ENCODE results near the gene TSTD1.
A peak's percentile ranks its signal among the peaks of the same experiment; 100 is the strongest.

The TSTD1 gene, protein sequence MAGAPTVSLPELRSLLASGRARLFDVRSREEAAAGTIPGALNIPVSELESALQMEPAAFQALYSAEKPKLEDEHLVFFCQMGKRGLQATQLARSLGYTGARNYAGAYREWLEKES

DNA sequence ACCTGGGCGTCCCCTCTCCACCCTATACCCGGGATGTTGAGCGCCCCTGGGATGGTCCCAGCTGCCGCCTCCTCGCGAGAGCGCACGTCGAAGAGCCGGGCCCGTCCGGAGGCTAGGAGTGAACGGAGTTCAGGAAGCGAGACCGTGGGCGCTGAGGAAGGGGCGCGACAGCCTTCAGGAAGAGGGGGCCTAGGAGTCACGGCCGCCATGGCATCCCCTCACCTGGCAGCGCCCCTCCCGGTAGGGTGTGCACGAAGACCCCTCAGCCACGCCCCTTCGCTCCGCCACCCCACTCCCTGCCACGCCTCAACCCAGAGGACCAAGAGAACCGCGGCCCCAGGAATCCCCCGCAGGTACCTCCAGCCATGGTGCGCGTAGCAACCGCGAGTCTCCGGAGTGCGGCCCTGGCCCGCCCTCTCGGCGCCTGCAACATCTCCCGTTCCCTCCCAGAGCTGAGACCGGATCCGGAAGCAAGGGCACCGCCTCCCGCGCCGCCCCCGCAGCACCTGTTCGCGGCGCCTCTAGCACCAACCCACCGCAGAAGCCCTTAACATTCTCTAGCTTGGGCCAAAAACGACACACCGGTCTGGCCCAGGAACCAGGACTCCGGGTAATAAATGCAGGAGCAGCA, at the start of gene TSTD1:
TSS of gene TSTD1 (minus strand) at position 442 of the 631 bp plus-strand sequence. CDS start at position 367, 75 bp downstream.
- peak; percentile 60 for DNase-seq

DNA sequence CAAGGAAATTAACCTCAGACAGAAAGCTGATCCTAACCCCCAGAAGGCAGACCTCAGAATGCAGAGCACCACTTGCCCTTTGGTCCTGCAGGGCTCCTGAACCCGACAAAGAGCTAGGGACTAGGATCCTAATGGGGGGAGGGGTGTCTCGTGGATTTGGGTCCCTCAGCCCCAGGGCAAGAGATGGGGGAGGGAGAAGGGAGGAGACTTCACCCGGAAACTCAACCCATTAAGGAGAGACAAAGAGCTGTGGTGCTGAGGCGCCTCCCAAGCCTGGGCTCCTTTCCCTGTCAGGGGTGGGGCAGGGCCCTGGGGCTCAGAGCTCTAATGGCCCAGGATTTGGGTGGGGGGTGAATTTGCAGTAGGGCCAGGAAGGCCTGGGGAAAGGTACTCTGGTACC, 47.7 kb upstream of the TSTD1 start:
- DNase-seq, result no peak

DNA sequence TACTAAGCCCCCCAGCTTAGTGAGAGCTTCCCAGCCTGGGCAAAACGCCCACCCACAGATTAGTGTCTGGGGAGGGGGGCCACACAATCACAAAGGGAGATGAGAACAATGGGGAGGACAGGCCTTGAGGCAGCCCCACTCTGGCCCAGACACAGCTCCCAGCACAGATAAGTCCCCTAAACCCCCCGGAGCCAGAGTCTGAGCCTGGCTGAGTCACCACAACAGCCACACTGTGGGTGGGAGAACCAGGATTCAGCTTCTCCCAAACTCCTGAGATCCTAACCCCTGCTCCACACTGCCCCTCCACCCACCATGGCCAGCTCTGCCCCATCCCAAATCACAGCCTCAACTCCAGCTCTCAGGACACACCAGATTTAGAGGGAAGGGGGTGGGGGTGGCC, 46.4 kb upstream of the TSTD1 start:
- DNase-seq, result no peak

DNA sequence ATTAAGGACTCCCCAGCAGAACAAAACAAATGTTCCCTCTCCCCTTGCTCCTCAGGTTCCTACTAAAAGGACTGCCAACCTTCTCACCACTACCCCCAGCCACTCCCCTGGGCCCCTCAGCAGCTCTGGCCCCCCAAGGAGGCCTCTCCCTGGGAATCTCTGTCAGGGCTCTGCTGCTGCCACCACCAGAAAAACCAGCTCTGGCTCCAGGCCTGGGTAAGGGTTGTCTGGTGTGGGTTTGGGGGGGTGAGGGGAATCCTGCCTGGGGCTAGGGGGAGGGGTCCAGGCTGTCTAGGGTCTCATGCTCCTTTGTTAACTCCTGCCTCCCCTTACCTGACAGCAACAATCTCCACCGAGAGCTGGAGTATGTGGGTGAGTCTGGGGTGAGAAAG, 45.8 kb upstream of the TSTD1 start:
- no peak for DNase-seq

DNA sequence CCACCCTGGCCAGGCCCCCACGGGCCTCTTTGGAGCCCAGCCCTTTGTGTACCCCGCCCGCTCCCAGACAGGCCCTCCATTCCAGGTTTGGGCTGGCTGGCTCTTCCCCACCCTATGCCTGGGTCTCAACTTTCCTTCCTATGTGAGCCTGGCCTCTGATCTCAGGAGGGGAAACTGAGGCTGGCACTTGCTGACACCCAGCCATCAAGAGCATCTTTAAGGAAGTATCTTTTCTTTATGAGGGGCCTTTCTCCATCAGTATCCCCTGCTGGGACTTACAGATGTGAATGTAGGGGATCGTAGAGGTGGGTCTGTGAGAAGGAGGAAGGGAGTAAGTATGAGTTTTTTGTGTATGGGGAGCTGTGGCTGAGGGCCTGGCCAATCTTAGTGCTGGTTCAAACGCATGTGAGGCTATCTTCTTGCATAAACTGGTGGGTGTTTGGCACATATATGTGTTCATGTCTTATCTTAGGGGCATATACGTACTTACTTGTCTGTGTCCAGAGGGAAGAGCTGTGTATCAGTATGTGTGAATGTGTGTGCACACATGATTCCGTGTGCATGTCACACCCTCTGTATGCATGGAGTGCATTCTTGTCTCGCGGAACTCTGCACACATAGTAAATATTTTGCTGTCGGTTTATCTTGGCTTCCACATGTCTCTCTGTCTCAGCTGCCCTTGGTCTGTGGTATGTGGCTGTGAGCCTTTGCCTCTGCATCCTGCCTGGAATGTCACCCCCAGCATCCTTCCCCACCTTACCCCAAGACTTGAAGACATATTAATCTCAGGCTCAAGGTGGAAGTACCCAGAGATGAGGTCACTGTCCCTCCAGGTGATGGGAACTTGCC, 45.2 kb upstream of the TSTD1 start:
- no peak for DNase-seq

DNA sequence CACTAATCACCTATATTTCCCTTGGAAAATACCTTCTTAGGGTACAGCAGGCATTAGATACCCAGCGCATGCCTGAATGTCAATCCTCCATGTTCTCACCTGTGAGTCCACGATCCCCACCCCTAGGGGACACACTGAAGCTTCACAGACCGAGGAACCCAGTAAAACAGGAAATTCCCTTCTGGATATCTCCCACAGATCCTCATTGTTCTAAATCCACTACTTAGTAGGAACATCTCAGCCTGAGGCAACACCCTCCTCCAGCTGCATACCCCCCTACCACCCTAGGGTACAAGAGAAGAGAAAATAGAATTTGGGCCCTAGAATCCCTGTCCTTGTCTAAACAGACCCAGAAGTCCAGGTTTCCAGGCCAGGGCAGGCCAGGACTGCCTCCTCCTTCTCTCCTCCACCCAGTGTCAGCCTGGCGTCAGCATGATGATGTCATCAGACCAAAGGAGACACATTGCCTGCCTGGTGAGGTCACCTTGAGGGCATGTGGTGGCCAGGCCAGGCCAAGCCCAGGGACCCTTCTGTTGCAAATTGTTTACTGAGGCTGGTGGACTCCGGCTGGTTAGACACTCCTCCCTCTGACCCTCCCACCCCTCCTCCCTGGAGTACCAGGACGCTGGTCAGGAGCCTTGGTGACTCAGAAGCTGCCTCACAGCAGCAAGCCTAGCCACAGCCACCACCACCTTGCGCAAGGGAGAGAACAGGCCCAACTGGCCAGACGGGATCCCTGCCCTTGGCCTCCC, 44.4 kb upstream of the TSTD1 start:
- DNase-seq, result no peak

DNA sequence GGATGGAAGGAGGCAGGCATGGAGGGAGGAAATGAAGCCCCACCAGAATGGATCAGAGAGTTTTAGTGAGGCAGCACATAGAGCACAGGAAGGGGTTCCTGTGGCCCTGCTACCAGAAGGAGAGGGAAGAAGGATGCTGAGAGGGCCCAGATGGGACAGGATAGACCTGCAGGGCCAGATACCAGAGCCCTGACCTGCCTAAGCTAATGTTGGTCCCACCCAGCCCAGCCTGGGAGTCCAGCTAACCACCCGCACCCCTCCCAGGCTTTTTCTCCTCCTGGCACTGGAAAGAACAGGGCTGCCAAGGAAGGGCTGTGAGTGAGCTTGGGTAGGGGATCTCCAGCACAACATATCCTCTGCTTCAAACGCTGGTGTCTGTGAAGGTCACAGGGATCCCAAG, 43.7 kb upstream of the TSTD1 start:
- DNase-seq, result no peak

DNA sequence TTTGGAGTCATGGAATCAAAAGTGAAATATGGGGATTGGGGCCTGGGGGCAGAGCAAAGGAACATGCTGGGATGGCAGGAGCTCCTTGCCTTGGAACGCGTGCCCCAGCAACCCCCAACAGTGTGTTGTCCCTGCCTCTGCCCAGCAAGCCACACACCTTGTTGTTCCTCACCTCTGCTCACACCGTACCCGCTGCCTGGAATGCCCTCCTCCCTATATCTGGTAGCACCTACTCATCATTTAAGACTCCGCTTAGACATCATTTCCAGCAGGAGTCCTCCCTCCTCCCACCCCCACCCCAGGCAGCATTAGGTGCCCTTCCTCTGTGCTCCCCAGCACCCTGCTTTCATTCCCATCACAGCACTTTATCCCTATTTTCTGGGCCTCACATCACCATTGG, 42.8 kb upstream of the TSTD1 start:
- no peak for DNase-seq

DNA sequence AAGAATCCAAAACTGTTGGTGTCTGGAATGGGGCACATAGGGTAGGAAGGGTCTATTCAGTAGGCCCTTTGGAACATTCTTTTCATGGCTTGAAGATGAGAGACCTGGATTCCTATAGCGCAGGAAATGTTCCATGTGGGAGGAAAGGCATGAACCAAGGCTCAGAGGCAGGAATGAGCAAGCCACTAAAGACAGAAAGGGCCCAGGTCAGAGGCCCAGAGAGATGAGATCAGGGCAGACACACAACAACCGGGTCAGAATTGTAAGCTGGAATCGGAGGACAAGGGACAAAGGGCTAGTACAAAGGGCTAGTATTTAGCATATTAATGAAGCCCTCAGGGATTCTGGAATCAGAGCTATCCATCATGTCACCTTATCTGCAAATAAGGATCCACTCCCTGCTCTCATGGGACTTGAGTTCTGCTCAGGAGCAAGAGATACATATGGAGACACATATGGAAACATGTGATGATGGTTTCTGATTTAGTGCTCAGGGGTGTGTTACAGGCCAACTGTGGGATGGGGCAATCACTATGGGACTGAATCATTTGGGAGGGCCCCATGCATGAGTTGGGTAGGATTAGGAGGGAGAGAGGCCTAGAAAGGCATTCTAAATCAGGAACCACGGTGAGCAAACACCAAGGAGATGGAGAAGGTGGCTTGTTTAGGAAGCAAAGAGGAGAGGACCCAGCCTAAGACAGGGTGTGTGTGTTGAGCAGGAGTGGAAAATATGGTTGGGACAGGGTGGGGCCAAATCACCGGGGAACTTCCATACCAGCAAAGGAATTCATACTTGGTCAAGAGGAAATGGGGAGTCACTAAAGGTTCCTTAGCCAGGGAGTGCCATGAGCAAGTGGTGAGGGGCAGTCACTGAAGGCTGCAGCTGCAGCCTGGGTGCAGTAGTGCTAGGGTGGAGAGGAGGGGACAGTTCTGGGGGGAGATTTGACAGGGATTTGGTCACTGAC, 42.0 kb upstream of the TSTD1 start:
- DNase-seq, result no peak

DNA sequence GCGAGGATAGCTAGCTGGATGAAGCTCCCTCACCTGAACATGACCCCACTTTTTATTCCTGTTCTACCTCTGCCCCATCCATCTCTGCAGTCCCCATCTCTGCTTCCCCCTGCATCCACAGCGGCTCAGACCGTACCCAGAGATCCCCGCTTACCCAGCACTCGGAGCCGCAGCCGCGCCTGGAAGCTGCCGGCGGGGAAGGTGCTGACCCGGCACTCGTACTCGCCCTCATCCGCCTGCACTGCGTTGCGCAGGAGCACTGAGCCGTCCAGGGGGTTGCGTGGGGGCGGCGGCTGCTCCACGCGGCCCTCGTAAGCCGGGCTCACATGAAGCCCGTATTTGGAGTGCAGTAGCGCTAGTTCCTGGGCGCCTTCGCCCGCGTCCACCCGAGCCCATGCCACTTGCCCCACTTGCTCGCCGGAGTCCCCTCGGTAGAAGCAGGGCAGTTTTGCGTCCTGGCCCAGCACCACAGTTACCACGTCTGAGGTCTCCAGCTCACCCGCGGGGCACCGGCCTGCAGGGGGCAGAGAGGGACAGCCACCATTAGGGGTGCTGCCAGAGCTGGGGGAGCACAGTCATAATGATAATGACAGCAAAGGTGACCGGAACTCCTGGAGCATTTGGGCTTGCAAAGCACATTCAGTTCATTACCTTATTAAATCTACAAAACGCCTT, 40.8 kb upstream of the TSTD1 start:
- DNase-seq, result no peak

DNA sequence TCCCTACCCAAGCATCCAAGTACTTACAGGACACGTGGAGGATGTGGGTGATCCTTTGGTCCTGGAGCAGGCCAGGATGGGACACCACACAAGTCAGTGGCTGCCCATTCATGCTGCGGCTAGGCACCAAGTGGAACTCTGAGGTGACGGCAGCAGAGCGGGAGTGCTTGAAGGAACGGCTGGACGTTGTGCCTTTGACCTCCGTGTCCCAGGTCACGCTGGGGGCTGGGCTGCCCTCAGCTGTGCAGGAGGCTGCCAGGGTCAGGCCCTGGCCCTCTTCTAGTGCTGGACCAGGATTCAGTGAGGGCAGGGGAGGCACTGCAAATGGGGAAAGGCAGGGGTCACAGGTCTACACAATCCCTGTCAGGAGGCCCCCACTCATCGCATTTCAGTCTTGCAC, 38.7 kb upstream of the TSTD1 start:
- no peak for DNase-seq

DNA sequence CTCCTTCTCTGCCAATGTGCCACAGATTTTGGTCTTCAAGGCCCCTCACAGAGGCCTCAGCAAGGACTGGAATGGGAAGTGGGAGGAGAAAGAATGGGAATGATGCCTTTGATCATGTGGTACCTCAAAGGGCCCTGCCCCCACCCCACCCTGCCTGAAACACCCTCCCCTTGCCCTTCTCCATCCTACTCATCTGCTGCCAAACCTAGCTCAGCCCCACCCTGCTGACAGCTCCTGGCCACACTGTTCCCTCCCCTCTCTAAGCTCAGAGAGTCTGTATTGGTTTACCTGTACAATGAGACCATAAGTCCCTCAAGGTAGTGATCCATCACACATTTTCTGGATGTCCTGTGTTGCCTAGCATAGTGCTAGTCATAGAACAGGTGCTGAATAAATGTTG, 37.6 kb upstream of the TSTD1 start:
- no peak for DNase-seq

DNA sequence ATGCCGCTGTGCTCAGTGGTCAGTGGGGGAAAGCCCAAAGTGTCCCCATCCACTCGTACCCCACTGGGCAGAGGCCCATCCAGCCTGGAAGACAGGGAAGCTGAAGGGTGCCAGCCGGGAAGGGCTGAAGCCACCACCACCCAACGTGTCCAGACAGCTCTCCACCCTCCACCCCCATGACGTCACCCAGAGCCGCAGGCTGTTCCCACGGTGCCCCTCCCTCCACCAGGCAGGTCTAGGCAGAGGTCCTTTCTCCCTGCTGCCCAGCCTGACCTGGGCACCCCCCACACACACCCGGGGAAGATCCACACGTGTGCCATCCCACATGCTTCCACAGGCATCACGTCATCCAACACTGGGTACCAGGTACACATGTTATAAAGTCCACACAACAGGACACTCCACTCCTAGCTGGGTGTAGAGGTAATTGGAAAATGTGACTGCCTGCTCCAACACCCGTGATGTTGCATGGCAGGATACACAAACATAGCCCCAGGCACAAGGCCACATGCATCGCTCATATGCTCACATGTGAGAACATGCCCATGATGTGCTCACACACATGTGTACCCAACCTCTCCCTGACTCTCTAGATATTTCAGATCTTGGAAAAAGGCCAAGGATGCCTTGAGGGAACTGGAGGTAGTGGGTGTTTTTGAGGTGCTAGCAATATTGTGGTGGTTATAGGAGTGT, 36.1 kb upstream of the TSTD1 start:
- DNase-seq, result no peak

DNA sequence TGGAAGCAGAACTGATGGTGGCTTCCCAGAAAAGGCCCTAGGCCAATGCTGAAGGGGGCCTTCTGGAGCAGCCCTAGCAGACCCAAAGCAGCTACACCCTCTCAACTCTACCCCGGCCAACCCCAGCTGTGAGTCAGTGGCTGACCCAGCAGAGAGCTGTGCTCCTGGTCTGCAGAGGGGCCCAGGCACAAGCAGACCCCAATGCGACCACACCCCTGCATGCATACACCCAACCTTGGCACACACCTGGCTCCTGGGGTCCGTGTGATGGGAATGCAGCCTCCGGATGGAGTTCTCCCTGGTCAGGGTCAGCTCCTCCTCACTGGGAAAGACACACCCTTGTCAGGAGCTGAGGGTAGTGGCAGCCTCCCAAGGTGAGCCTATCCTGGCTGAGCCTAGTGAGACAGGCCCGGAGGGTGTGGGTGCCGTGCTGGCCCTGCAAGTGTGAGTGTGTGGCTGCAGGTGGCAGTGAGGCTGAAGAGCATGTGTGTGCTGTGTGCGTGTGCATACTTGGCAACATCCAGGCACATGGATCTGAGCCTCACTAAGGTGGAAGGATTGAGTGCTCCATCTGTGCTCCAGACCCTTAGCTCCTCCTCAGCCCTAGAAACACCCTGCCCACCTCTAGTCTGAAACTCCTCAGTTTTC, 34.8 kb upstream of the TSTD1 start:
- no peak for DNase-seq

DNA sequence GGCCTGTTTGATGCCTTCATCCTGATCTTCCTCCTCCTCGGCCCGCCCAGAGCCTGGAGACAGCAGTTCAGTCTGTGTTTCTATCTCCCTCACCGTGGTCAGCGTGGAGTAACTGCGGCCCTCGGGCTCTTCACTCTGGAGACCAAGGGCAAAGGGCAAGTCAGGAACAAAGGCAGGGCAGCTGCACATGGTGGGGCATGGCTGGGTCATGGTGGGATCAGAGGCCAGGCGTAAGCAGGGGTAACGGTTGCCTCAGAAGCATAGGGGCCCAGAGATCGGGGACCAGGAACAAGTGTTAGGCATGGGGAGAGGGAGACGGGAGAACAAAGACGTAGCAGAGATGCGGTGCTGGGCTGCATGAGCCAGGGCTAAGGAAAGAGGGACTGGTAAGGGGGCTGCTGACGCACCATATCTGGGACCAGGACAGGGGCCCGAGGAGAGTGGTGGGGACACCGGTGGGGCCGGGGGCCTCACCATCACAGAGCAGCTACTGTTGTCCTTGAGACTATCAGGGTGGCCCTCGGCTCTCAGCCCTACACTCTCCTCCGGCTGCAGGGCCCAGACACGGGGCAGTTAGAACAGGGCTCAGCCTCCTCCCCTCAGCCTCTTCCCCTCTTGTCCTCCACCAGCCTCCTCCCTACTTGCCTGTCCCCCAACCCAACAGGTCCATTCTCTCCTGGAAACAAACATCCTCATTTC, 34.1 kb upstream of the TSTD1 start:
- DNase-seq, result no peak

DNA sequence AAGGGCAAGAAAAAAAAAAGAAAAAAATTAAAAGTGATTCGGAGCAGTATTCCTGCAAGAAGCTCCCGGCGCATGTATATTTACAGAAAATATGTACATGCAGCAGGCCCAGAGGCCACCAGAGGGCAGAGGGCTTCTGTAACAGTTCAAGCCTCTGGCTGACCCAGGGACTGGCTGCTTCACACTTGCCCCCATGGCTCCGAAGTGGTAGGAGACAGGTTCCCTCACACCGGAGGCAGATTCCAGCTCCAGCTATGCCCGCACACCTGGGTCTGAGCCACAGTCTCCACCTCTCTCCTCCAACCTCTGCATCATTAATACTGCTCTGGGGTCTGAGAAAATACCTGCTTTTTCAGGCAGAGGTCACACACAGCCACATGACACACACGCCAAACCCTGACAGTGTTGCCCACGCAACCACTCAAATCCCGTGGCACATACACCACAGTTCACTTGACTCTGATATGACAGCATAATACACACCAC, 33.2 kb upstream of the TSTD1 start:
- peak; percentile 16 for DNase-seq

DNA sequence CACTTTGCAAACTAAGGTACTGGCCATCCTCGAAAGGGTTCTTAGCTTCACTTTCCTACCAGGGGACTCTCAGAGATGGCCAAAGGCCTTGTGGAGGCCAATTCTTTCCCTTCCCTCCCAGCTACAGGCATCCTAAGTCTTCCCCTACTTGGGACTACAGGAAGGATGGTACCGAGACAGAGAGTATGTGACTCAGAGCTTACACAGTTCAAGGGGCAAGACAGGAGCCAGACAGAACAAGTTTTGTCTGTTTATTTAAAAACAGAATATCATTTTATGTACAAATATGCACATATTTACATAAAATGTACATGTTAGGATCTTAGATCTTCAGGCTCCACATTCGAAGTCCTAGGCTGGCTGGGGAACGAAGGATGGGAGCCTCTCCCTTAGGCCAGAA, 32.0 kb upstream of the TSTD1 start:
- no peak for DNase-seq

DNA sequence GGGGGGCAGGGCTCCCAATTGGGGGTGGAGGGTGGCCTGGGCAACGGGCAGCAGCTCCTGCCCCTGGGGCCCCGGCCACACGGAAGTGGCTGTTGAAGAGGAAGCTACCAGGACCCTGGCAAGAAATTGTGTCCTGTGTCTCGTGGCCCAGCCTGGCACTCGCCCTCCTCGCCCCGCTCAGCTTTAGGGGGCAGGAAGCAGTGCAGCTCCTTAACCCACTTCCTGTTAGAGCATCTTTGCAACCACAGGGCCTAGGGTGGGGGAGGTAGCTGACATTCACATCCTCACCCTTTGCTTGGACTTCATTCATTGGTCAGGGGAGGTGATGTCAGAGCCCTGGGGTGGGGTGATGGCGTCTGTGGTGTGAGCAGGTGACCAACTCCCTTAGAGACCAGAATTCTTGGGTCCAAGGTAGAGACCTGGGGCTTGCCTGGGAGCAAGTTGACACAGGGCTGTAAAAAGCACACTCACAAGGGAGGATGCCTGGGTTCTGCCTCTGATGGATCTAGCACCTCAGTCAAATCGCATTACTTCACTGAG, 31.0 kb upstream of the TSTD1 start, which contains the start of gene ARHGAP30:
TSS of gene ARHGAP30 (minus strand) at position 161 of the 540 bp plus-strand sequence. CDS start 267 bp downstream, outside the sequence.
- no peak for DNase-seq

DNA sequence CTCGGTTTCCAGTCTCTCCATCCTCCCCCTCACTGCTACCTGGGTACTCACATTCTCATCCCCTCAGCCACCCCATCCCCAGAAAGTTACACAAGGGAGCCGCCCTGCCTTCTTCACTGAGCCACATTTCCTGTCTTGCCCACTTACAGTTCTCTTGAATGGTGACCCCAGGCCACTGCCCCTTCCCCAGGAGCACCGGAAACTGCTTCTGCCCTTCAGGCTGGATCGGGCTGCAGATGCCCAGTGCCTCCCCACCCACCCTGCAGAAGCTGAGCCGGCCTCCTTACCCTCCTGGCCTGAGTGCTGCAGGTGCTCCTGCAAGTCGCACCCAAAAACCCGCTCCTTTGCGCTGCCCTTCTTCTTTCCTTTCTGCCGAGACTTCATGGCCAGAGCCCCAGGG, 30.5 kb upstream of the TSTD1 start:
- no peak for DNase-seq

Measured in NCI-H1092 treated with DMSO at 0.1 percent for 48 hours (cell line).